T-helper 2 cell treated with Interferon-gamma antibody and Interleukin-4, amounts not matched to agents 100 ng/mL and 5 ng/mL, for 36 hours (primary cell): ENCODE results near the gene PRKCB. TPM values are rescaled to one million over a fixed set of nuclear protein-coding genes. Genes with fewer than 3 reads are reported as not detected.
"Not testable (repeated sequence)": the region's sequence is repeated elsewhere in the genome, so short reads cannot be mapped to it uniquely, and the experiment has no call there.

Experiments used
- intact Hi-C: fragments of 100-400 bp; cut with micrococcal nuclease; formaldehyde crosslinking; loops from one replicate; pipeline ENCODE4 v1.15.1; 2023
- total RNA-seq: library from RNA; stranded (reverse); gene quantifications from 2 replicates; pipeline ENCODE4 v1.2.3, GENCODE V29; 2022

The PRKCB gene
- total RNA-seq, 1 donor from 2014 or later, result 71.9 TPM

DNA sequence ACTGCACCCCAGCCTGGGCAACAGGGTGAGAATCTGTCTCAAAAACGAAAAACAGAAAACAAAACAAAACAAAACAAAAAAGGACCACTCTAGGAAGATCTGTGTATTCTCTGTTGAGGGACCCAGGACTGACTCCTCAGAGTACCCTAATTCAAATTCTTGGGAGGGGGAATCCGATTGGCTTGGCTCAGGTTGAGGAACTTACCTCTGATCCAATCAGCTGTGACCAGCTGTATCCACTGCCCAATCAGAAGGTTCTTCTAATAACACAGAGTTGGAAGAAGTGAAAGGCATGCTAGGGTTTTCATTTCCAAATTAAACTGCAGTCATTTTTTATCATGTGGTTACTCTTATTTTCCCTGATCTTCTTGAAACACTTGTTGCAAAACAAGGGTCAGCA is 314.5 kb downstream of the PRKCB start:
- intact Hi-C loops, result no loop called here

GRCh38 chr16:24151482-24151939 is 315.7 kb downstream of the PRKCB start:
- intact Hi-C loops, result no loop called here

- intact Hi-C loops, result not testable (repeated sequence)
These were observed 316.3 kb downstream of the PRKCB start for GRCh38 chr16:24152048-24152447.

DNA sequence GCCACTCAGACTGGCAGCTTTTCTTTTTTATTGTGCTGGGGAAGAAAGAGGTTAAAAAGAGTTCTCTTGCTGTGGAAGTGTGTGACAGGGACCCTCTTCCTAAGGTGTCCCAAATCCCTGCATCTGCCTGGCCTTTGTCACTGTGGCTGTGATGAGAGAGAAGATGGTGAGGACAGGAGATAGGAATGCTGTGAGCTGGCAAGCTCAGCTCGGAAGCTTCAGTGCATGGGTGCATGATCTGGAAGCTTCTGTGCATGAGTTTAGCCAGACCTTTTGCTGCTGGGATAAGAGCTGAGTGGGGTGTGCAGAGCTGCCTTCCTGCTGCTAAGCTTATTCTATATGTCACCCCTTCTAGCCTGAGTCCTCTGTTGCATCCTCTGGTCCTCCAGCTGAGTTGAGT is 317.0 kb downstream of the PRKCB start:
- intact Hi-C loops, result no loop called here

DNA sequence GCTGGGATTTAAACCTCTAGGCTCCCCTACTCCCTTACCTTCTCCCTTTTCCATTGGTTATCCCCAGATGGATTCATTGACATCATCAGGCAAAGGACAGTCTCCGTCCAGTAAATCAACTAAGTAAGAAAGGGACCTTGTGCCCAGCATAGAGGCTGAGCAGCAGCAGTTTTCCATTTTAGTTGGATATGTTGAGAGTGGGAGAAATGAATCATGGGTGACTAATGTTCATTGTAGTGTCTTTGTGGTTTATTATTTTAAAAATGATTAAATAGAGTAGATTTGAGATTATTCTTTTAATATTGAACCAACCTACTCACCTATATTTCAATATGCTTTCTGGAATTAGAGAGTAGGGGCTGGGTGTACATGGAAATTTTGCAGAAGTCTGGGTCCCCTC is 321.0 kb downstream of the PRKCB start:
- intact Hi-C loops, result no loop called here

DNA sequence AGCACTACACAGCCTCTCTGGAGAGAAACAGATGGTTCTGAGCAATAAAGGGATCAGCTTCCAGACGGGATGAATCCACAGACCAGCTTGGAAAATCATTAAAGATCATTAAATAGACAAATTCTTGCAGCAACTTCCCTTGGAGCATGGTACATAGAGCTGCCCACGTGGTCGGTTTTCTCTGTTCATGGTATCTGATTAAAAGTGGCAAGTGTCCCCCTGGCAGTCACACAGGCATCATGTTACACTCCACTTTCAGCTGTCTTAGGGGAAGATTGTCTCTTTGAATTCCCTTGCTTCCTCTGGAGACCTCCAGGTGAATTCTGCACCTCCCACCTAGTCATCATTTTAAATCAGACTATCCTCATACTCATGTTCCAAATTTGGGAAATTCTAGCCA is 328.2 kb downstream of the PRKCB start:
- intact Hi-C loops, result no loop called here

- intact Hi-C loops, result no loop called here
These were observed 328.6 kb downstream of the PRKCB start for GRCh38 chr16:24164416-24164815.

DNA sequence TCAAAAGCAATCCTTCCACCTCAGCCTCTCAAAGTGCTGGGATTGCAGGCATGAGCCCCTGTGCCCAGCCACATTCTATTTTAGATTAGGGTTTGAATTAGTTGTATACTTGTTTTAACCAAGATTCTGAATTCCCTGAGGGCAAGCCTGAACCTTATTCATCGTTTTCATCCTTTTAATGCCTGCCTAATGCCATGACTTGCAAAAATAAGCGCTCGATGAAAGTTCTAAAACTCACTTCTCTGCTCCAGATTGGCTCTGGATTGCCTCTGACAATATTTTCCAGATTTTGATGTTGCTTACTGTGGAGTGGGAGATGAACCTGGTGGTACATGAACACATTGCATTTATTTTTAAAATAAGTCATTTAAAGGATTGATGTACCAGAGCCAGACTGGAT is 329.5 kb downstream of the PRKCB start:
- intact Hi-C loops, result no loop called here

DNA sequence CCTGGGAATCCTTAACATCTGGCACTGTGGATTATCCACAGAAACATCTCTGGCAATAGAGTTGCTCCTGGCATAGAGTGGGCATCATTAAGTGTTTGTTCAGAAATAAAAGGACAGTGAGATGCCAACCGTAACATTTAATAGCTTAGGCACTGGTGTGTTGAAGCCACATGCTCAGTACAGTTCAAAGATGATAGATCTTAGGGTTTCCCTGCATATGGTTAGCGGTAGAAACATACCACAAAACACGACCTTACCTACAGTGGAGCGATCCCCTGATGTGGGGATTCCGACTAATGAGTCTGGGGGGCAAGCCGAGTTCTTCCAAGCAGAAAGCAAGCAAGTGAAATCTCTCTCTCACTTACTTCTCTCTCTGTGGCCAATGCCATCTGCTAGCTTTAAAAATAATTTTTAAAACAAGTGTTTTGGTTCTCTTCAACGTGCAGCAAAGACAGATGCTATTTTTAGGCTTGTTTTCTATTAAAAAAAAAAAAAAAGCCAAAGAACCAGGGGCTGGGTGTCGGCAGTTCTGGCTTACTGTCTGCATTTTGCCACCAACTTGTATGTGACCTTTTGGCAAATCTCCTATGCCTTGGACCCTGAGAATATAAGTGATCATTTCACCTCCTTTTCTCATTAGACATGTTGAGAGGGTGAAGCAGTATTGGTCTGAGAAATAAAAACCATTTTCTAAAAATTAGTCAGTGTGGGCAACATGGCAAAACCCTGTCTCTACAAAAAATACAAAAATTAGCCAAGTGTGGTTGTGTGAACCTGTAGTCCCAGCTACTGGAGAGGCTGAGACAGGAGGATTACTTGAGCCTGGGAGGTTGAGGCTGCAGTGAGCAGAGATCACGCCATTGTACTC is 331.1 kb downstream of the PRKCB start:
- intact Hi-C loops, result no loop called here

- intact Hi-C loops, result no loop called here
These were observed 333.1 kb downstream of the PRKCB start for GRCh38 chr16:24168856-24169255.

DNA sequence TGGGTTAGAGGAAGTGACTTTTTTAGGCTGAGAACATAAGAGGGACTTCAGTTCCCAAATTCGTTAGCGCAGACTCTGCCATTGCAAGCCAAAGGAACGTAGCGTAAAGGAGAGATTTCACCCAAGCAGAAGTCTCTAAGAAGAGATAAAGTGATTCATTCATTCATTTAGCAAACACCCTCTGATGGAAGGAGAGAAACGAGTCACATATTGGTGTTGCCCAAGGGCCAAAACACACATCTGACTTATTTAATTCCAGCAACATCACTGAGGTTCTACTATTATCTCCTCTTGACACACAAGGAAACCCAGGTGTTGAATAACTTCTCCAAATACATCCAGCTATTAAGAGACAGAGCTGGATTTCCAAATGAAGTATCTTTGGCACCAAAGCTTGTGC is 334.6 kb downstream of the PRKCB start:
- intact Hi-C loops, result no loop called here

- intact Hi-C loops, result no loop called here
These were observed 338.7 kb downstream of the PRKCB start for GRCh38 chr16:24174504-24174903.

DNA sequence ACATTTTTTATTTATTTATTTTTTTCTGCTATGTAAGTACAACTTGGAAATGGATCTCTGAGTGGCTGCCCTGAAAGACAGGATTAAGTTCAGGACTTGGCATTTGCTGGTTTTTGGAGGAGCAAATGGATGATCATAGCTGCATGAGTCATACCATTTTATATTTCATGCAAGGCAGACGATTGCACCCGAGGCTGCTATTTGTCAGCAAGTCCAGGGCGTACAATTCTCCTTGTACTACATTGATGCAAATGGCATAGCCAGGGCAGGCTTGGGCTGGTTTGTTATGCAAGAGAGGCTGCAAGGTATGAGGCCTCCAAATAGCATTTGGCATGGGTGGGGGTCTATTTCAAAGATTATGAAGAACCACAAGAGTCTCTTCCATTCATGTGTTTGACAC is 339.2 kb downstream of the PRKCB start:
- intact Hi-C loops, result no loop called here

GRCh38 chr16:24178496-24178895 is 342.7 kb downstream of the PRKCB start:
- intact Hi-C loops, result no loop called here

- intact Hi-C loops, result no loop called here
These were observed 344.7 kb downstream of the PRKCB start for GRCh38 chr16:24180451-24180850.

- intact Hi-C loops, result no loop called here
These were observed 352.3 kb downstream of the PRKCB start for GRCh38 chr16:24188021-24188542.

GRCh38 chr16:24188751-24189318 is 353.1 kb downstream of the PRKCB start:
- intact Hi-C loops, result no loop called here

DNA sequence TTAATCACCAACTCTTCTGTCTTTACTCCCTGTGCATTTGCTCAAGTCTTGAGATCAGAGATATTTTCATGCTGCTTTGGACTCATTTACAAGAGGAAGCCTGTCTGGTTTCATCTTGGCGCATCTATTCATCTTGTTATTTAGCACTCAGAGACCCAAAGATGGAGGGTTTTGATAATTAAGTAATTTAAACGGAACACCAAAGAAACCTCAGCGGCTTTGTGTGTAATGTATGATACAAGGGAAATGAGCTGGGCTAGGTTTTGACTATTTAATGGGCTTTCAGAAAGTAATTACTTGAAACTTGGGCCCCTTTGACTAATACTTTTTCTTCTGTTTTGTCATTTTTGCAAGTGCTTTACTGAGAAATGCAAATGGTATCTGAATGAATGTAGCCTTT is 354.2 kb downstream of the PRKCB start:
- intact Hi-C loops, result no loop called here

DNA sequence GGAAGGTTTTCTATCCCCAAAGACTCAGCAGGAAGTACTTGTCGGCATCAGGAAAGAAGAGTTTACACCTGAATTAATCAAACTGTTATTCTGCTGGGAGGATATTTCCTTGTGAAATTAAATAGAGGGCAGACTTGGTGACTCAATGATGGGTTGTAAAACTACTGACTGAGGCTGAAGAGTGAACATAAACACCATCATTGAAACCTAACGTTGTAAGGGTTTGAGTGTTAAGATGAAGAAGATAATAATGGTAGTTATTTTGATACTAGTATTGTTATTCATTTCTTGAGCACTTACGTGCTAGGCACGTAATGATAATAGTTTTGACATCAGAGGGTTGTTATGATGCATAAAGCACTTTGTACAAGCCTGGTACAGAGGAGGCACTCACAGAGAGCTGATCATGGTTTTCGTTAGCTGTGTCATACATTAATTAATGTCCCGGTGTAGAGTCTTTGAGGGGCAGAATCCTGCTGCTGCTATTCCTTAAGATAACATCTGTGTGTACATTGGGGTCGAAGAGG is 356.2 kb downstream of the PRKCB start:
- intact Hi-C loops, result no loop called here

DNA sequence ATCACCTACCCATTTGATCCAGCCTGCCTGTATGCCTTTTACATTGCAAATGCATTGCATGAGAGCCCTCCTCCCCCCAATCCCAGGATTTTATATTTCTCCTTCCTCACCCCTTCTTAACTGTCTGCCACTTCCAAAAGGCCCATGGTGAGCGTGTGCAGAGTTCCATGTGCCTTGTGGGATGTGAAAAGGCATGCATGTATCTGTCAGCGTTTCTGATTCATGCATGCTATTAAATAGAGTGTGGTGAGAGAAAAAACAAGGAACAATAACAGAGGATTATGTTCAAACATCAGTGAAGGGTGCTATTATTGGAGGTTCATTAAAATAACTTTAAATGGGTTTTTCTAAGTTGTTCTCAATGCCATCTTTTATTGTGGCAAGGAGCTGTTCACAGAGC is 359.4 kb downstream of the PRKCB start:
- intact Hi-C loops, result no loop called here

- intact Hi-C loops, result no loop called here
These were observed 363.2 kb downstream of the PRKCB start for GRCh38 chr16:24198807-24199533.

DNA sequence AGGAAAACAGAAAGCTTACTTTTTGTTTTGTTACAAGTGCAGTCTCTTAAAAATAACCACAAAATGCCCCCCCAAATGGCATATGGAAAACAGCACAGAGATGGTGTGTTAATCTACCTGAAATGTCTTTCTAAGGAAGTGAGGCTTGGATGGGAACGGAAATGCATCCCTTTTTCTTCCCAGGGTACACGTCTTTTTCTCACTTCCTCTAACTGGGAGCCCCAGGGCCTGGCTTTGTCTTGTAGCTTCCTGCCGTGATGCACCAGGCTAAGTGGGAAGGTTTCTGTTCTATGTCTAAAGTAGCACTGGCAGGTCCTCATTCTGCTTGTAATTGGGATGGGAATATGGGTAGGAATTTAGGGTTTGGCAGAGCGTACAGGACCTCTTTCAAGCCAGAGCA is 367.9 kb downstream of the PRKCB start:
- intact Hi-C loops, result no loop called here
